ENCODE measurements around the gene CRADD. TPM values are rescaled to one million over a fixed set of nuclear protein-coding genes. Genes with fewer than 3 reads are reported as not detected.

The CRADD gene
- total and polyA plus RNA-seq, 10 of the 15 experiments (the other 5 are each of a cell fraction or from before 2014, with no cell fraction given), result 7.6 to 15.5 (median 11.7) TPM

DNA sequence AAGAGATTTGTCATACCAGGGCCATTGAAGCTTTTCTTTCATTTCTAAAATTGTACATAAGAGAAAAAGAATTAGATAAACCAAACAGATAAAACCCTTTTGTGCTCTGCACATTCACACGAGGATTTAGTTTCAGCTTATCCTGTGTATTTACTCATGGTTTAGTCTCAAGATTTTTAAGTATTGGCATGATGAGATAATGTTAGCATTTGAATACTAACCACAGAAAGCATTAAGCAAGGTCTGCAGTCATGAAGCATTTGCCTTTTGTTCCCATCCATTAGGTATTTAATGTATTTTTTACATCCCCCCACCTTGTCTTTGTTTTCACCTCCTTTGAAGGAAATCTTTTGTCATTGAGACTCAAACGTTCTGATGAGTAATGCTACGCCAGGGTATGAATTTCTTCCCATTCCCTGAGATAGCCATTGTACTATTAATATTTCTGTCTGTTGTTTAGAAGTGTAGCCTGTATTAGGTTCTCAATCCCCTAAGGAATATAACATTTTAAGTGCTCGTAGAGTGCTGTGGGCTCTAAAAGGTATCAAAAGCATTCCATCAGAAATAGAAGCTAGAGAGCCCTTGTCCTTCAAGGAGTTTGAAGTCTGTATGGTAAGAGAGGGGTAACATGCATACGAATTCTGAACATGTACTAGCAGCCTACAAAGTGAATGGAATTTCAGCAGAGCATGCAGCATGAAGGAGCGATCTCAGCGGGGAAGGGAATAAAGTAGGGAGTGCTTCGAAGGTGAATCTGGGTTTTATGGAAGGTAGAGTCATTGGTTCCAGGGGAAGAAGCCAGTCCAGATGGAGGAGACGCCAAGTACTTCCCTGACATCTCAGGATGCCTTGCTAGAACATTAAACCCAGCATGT, 22.3 kb downstream of the CRADD start:
- CTCF ChIA-PET, result no interaction called here
- H3K9me3 ChIP-seq (replicated peaks; ENCODE audit: control insufficient read depth, insufficient read depth, low read length), result no peaks in the 10 kb centered on the region; the same call in 2 of the 3 replicates
- FAIRE-seq (no peak), DNase-seq (ENCODE audit: low read depth, low spot score) (no peak), ATAC-seq (no peak)
- H3K27ac ChIP-seq (ENCODE audit: control insufficient read depth, insufficient read depth), result no peak overlapping the region
- H3K4me3 ChIP-seq, result no peak overlapping the region
- in situ Hi-C loops (cut with MboI), result no loop called here
- WGBS (ENCODE audit: insufficient coverage, insufficient replicate concordance, low lambda C conversion rate, missing lambda C conversion rate), result 62% methylated on average over 9 of the region's 9 CpGs
- no peak overlapping the region; the same call in 1 of the 2 replicates for H2AFZ ChIP-seq (ENCODE audit: control insufficient read depth, low read depth, low read length)
- no peak for TF ChIP-seq IRF5 (IDR thresholded peaks at IDR 0.05; ENCODE audit: borderline replicate concordance)
- TF ChIP-seq RUNX3 (IDR thresholded peaks at IDR 0.05; ENCODE audit: low read length), result peak; percentile 79
- POLR2A ChIA-PET, result interaction anchor here (0.6 to 0.9 kb wide), 2 partner anchors 11 to 16 kb away, joined by 3 to 4 read pairs; no protein-coding TSS in a partner anchor
- no peak overlapping the region for H3K4me2 ChIP-seq (ENCODE audit: control insufficient read depth, insufficient read depth)
- SMC1A ChIA-PET (ENCODE audit: uncharacterized antibody, unreplicated experiment), result interaction anchor here (1.8 kb wide), 1 partner anchor 13 kb away, joined by 3 read pairs; no protein-coding TSS in a partner anchor
- no peaks in the 10 kb centered on the region for H4K20me1 ChIP-seq (ENCODE audit: control insufficient read depth, insufficient read depth)
- H3K9ac ChIP-seq (ENCODE audit: control insufficient read depth, insufficient read depth, low read length), result no peak overlapping the region
- RAD21 ChIA-PET (ENCODE audit: unreplicated experiment), result no interaction called here
- H3K36me3 ChIP-seq (ENCODE audit: control insufficient read depth in 2 of 2, insufficient read depth in 2 of 2, low read length in 1 of 2), result no peaks in the 10 kb centered on the region
- no peaks in the 10 kb centered on the region for H3K27me3 ChIP-seq (replicated peaks in 1 of 2; ENCODE audit: control insufficient read depth in 2 of 2, insufficient read depth in 2 of 2, low read length in 1 of 2)
- intact Hi-C loops (cut with micrococcal nuclease; ENCODE audit: unreplicated experiment), result no loop called here
- H3K79me2 ChIP-seq (ENCODE audit: control insufficient read depth, insufficient read depth, low read length), result no peaks in the 10 kb centered on the region
- no TSS peak for BruUV-seq (replicated peaks)
- peaks cover 11% of the 10 kb centered on the region for H3K4me1 ChIP-seq (ENCODE audit: control insufficient read depth, insufficient read depth, low read length)

- POLR2A ChIA-PET, result no interaction called here
- Histone ChIP-seq H4K20me1 (ENCODE audit: control insufficient read depth, insufficient read depth) (no peaks in the 10 kb centered on the region), H2AFZ (ENCODE audit: control insufficient read depth, low read depth, low read length) (no peak overlapping the region), H3K9ac (ENCODE audit: control insufficient read depth, insufficient read depth, low read length) (no peak overlapping the region), H3K36me3 (ENCODE audit: control insufficient read depth in 2 of 2, insufficient read depth in 2 of 2, low read length in 1 of 2) (no peaks in the 10 kb centered on the region), H3K9me3 (replicated peaks; ENCODE audit: control insufficient read depth, insufficient read depth, low read length) (no peaks in the 10 kb centered on the region; the same call in 2 of the 3 replicates), H3K27ac (ENCODE audit: control insufficient read depth, insufficient read depth) (no peak overlapping the region), H3K4me3 (no peak overlapping the region), H3K79me2 (ENCODE audit: control insufficient read depth, insufficient read depth, low read length) (no peaks in the 10 kb centered on the region), H3K4me1 (ENCODE audit: control insufficient read depth, insufficient read depth, low read length) (peaks cover 11% of the 10 kb centered on the region), H3K27me3 (replicated peaks in 1 of 2; ENCODE audit: control insufficient read depth in 2 of 2, insufficient read depth in 2 of 2, low read length in 1 of 2) (no peaks in the 10 kb centered on the region), H3K4me2 (ENCODE audit: control insufficient read depth, insufficient read depth) (no peak overlapping the region)
- ATAC-seq (no peak), DNase-seq (ENCODE audit: low read depth, low spot score) (no peak), FAIRE-seq (no peak)
- BruUV-seq (replicated peaks), result no TSS peak
- SMC1A ChIA-PET (ENCODE audit: uncharacterized antibody, unreplicated experiment), result no interaction called here
- intact Hi-C loops (cut with micrococcal nuclease; ENCODE audit: unreplicated experiment), result no loop called here
- WGBS (ENCODE audit: insufficient coverage, insufficient replicate concordance, low lambda C conversion rate, missing lambda C conversion rate), result 40% methylated on average over 3 of the region's 3 CpGs
- RAD21 ChIA-PET (ENCODE audit: unreplicated experiment), result no interaction called here
- in situ Hi-C loops (cut with MboI), result no loop called here
- CTCF ChIA-PET, result no interaction called here
- TF ChIP-seq RUNX3 (IDR thresholded peaks at IDR 0.05; ENCODE audit: low read length) (peak; percentile 60; the same call in 1 of the 2 replicates), POLR2AphosphoS2 (IDR thresholded peaks at IDR 0.05; ENCODE audit: low read depth, low read length) (no peak), ZNF207 (IDR thresholded peaks at IDR 0.05; ENCODE audit: borderline replicate concordance) (no peak), TAF1 (IDR thresholded peaks at IDR 0.05; ENCODE audit: borderline replicate concordance, low read depth, low read length) (no peak), ATF7 (IDR thresholded peaks at IDR 0.05; ENCODE audit: low read depth) (no peak), JUNB (IDR thresholded peaks at IDR 0.05) (peak; percentile 57), ZNF217 (IDR thresholded peaks at IDR 0.05) (no peak), BCL3 (IDR thresholded peaks at IDR 0.05; ENCODE audit: borderline replicate concordance, insufficient read depth, low read depth, low read length, poor library complexity, severe bottlenecking) (peak; percentile 69)
Measured at GRCh38 chr12:93702707-93703315, 25.6 kb downstream of the CRADD start.

Data from GM12878 (cell line).